GM18907 (cell line): ENCODE measurements around the gene CCT6B.
A peak's percentile ranks its signal among the peaks of the same experiment; 100 is the strongest.
"Not testable (repeated sequence)": the region's sequence is repeated elsewhere in the genome, so short reads cannot be mapped to it uniquely, and the experiment has no call there.

Source experiments
- ATAC-seq: cut with Tn5 transposase; IDR thresholded peaks from one replicate; pipeline ENCODE4 v1.9.1; 2021; ENCODE audit warnings: mild to moderate bottlenecking, moderate library complexity; ENCODE audit not compliant: unreplicated experiment

The CCT6B gene

GRCh38 chr17:34961093-34961911, at the start of gene CCT6B, which contains the start of gene ZNF830:
CCT6B (minus strand) TSS chr17:34961460; CDS start chr17:34961393, 67 bp downstream.
ZNF830 (plus strand) TSS chr17:34961540; CDS start chr17:34961567, 27 bp downstream.
- peak; percentile 89 for ATAC-seq

- no peak for ATAC-seq
These were observed 48.8 kb upstream of the CCT6B start for GRCh38 chr17:35010093-35010492.

DNA sequence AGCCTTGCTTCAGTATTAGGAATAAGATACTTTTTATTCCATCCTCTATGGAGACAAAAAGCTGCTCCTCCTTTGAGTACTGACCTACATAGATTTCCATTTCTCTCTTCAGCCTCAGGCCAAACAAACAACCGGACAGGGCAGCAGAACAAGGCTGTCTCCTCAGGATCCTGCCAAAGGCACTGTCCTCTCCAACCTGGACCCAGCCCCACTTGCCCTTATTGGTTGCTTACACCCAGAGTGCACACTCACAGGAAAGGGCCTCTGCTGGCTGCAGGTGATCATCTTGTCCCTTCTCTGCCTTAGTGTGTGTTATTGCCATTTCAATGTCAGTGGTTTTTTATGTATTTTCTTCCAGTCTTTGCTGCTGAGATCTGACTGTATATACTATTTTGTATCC, 45.7 kb upstream of the CCT6B start:
- no peak for ATAC-seq

GRCh38 chr17:35006345-35006744, 45.1 kb upstream of the CCT6B start:
- no peak for ATAC-seq

DNA sequence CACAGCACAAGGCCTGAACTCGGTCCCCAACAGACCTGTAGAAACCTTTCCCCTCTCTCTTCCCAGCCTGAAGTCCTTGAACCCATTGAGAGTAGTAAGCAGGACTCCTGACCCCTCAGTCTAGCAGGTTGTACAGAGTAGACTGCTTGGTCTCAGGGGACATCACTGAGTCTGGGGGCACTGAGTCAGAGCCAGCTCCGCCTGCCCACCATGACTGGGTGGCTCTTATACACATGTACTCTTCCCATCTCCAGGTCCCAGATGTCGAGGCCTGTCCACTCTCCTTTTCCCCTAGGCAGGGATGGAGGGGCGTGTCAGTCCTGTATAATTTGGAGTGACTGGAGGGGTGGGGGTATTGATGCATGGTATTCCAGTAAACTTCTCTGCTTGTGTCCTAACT, 42.5 kb upstream of the CCT6B start:
- no peak for ATAC-seq

GRCh38 chr17:35002876-35003551, 41.8 kb upstream of the CCT6B start:
- no peak for ATAC-seq

DNA sequence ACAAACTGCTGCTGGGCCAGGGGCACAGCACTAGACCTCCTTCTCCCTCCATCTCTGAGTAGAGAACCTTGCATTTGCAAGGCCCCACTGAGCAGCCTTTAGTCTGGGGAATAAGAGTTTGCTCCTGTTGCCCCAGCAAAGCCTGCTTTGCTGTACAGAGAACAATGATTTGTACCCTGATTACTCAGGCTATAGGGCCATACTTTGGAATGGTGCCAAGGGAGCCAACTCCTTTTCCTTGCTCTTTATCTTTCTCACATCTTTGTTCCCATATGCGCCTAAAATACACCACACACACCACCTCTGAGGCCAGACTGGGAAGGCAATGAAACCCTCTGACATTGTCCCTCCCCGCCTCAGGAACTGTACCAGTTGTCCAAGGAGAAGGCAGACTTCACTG, 40.3 kb upstream of the CCT6B start:
- no peak for ATAC-seq

- not testable (repeated sequence) for ATAC-seq
These were observed 39.7 kb upstream of the CCT6B start for GRCh38 chr17:35000965-35001364.

GRCh38 chr17:34999456-34999855, 38.2 kb upstream of the CCT6B start:
- ATAC-seq = no peak

- peak; percentile 61 for ATAC-seq
These were observed 36.9 kb upstream of the CCT6B start for GRCh38 chr17:34998205-34998604.

DNA sequence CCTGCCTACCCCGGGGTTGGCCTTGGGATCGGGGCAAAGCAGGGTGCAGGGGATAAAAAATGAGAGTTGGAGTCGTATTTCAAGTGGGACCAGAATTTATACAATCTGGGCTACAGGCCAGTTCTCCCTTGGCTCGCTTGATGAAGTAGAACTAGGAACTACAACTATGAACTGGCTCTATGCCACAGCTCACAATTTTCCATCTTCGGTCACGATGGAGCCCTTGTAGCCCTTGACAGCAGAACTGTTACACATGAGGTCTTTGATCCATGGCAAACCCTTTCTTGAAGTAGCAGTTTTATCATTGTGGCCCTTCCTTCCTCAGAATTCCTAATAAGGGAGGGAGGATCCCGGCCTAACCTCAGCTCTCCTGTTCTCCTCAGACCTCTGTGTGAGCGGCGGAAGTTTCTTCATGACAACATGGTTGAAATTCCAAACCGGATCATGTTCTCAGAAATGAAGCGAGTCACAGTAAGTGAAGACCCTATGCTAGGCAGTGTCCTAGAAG, 36.1 kb upstream of the CCT6B start:
- no peak for ATAC-seq

DNA sequence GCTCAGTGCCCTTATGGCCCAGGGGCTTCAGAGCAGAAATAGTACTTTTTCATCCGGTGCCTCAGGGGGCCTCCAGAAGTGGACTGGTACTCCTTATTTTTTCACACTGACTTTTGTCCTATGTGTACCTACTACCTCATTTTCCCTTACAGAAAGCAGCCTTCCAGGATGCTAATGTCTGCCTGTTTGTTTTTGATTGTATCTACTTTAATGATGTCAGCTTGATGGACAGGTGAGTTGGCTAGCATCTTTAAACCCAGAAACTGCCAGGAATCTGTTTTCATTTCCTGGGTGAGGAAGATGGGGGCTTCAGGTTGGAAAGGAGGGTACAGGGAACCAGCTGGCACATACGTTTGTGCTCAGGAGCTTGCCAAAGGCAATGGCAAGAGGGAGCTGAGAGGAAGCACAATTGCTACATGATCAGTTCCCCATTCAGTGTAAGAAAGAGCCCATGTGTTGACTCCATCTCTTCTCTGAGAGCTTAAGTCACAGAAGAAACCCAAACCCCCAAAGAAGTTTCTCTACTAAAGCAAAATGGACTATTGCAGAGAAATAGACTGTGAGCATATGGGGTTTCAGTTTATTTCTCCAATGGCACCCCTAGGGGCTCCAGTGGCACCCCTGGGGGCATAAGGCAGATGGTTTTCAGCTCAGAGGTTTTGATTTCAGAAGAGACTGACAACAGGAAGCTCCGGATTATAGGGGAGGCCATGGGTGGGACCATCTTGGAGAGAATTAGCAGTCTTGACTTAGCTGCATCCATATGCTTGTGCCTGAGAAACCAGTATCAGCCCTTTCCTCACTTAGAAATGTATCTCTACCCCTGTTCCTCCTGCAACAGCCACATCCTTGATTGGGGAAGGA, 35.4 kb upstream of the CCT6B start:
- no peak for ATAC-seq

- no peak for ATAC-seq
These were observed 31.8 kb upstream of the CCT6B start for GRCh38 chr17:34993031-34993430.

DNA sequence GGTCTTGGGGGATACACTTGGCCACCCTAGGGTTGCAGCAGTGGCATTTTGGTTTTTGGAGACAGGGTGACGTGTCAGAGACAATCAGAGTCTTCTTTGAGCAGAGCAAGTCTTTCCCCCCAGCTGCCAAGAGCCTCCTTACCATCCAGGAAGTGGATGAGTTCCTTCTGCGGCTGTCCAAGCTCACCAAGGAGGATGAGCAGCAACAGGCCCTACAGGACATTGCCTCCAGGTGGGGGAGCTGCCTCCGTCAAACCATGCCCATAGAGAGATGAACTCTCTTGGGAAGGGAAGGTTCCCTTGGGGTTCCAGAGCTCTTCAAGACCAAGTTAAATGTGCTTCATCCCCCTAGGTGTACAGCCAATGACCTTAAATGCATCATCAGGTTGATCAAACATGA, 30.3 kb upstream of the CCT6B start:
- no peak for ATAC-seq

GRCh38 chr17:34990921-34991365, 29.7 kb upstream of the CCT6B start:
- no peak for ATAC-seq

GRCh38 chr17:34989473-34989872, 28.2 kb upstream of the CCT6B start:
- ATAC-seq = no peak

DNA sequence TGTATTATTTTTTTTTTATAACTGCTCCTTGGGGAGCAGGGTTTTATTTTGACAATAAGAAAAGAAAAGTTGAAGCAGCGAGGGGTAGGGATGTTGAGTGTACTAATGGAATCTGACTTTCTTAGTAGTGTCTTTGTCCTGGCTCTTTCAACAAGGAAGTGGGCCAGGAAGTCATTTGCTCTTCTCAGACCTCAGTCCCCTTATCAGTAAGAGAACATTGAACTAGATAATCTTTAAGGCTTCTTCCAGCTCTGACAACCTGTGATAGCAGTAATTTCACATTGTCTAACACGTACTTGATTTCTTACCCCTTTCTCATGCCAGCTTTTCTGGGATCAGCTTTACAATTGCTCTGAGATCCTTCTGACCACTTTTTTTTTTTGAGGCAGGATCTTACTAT, 27.4 kb upstream of the CCT6B start:
- no peak for ATAC-seq

DNA sequence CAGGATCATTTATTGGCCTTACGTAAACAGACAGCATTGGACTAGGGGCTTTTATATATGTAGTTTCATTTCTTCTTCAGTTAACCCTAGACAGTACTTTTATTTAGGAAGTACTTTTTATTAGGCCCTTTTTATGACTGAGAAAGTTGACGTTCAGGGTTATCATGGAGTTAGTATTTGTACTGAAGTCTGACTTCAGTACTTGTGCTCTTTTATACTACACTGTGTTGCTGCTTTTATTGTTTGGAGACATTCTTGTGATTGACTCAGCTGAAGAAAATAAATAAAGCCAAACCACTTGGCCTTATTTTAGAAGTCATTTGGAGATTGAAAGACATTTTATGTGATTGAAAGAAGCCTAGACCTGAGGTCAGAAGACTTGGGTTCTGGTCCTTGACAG, 26.0 kb upstream of the CCT6B start:
- ATAC-seq = no peak

DNA sequence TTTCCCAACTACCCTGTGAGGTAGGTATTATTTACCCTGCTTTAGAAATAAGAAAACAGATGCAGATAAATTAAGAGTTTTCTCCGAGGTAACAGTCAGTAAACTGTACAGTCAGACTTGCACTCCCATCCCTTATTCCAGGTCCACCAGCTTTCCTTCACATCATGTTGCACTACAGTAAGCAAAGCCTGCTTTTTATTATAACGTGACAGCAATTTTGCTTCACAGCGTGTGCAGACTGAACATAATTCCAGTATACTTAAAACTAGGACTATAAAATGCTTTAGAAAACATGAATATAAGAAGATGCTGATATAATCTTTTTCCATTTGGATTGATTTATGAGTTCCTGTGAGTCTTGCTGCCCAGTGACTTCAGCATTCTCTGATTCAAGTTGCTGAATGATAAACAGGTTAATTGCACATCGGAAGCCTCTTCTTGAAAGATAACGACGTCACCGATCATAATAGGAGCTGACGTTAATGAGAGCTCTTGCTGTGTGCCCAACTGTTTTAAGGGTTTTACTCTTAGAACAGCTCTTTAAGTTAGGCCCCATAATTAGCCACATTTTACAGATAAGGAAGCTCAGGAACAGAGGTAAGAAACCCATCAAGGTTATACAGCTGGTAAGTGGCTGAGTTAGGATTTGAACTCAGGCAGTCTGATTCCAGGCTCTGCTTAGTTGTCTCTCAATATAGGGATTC, 20.4 kb upstream of the CCT6B start:
- ATAC-seq = no peak
